Sigmoid colon (tissue), 4 donors: Measurements from ENCODE around the gene HOXC13.

Experiments used
- CTCF ChIP-seq, 4 experiments: fragments of 450-650 bp in 3 of 4; fragments of 200-600 bp in 1 of 4; IDR thresholded peaks; one replicate each; pipeline ENCODE4 v1.5.1; 2016 to 2019; ENCODE audit warnings: antibody characterized with exemption in 4 of 4, mild to moderate bottlenecking in 3 of 4, moderate library complexity in 2 of 4
- EP300 ChIP-seq, 4 donors: sonication (generic); formaldehyde crosslinking; IDR thresholded peaks; one replicate each; pipeline ENCODE4 v1.6.1; 2017; ENCODE audit warnings: antibody characterized with exemption in 4 of 4
- POLR2A ChIP-seq, 2 donors: fragments of 450-650 bp; IDR thresholded peaks; one replicate each; pipeline ENCODE4 v1.6.1; 2016; ENCODE audit warnings: antibody characterized with exemption in 2 of 2, mild to moderate bottlenecking in 2 of 2, moderate library complexity in 2 of 2
- POLR2AphosphoS5 ChIP-seq, 4 donors: sonication (generic); formaldehyde crosslinking; IDR thresholded peaks; one replicate each; pipeline ENCODE4 v1.6.1; 2017; ENCODE audit warnings: antibody characterized with exemption in 4 of 4

- no peak for TF ChIP-seq POLR2A (IDR thresholded peaks at IDR 0.05)
- no peak for TF ChIP-seq POLR2AphosphoS5 (IDR thresholded peaks at IDR 0.05)
- no peak for TF ChIP-seq CTCF (IDR thresholded peaks at IDR 0.05)
- no peak for TF ChIP-seq EP300 (IDR thresholded peaks at IDR 0.05)
These were observed 50.1 kb downstream of the HOXC13 start for GRCh38 chr12:53988541-53989226.
